Ishikawa (cell line): ENCODE measurements around the gene LPAR2.

ENCODE experiments used
- CEBPB ChIP-seq: IDR thresholded peaks from 2 replicates; pipeline ENCODE4 v1.6.1; 2012
- CREB1 ChIP-seq: IDR thresholded peaks from 2 replicates; pipeline ENCODE4 v1.6.1; 2012; ENCODE audit warnings: low read depth
- EGR1 ChIP-seq: IDR thresholded peaks from 2 replicates; pipeline ENCODE4 v1.6.1; 2012
- EP300 ChIP-seq: IDR thresholded peaks from 2 replicates; pipeline ENCODE4 v1.6.1; 2012; ENCODE audit warnings: borderline replicate concordance
- FOXM1 ChIP-seq: IDR thresholded peaks from 2 replicates; pipeline ENCODE4 v1.6.1; 2012; ENCODE audit warnings: low read depth, borderline replicate concordance
- MAX ChIP-seq: IDR thresholded peaks from 2 replicates; pipeline ENCODE4 v1.6.1; 2012
- NFIC ChIP-seq: IDR thresholded peaks from 2 replicates; pipeline ENCODE4 v1.6.1; 2012
- RAD21 ChIP-seq: IDR thresholded peaks from 2 replicates; pipeline ENCODE4 v1.6.1; 2012; ENCODE audit warnings: low read depth
- REST ChIP-seq: IDR thresholded peaks from 2 replicates; pipeline ENCODE4 v1.6.1; 2012; ENCODE audit warnings: low read depth, mild to moderate bottlenecking
- TAF1 ChIP-seq: IDR thresholded peaks from 2 replicates; pipeline ENCODE4 v1.6.1; 2012; ENCODE audit warnings: low read depth, mild to moderate bottlenecking
- TCF12 ChIP-seq: IDR thresholded peaks from 2 replicates; pipeline ENCODE4 v1.6.1; 2012; ENCODE audit warnings: low read depth
- TEAD4 ChIP-seq: IDR thresholded peaks from 2 replicates; pipeline ENCODE4 v1.6.1; 2012
- USF1 ChIP-seq: IDR thresholded peaks from 2 replicates; pipeline ENCODE4 v1.6.1; 2012
- YY1 ChIP-seq: IDR thresholded peaks from 2 replicates; pipeline ENCODE4 v1.6.1; 2012; ENCODE audit warnings: low read depth
- ZBTB7A ChIP-seq: IDR thresholded peaks from 2 replicates; pipeline ENCODE4 v1.6.1; 2012; ENCODE audit warnings: low read depth

The LPAR2 gene

GRCh38 chr19:19592690-19593089, 35.3 kb downstream of the LPAR2 start:
- TF ChIP-seq REST, result no peak
- no peak for TF ChIP-seq CREB1
- TF ChIP-seq YY1, result no peak

- TF ChIP-seq REST, result no peak
- no peak for TF ChIP-seq EP300
- peak; percentile 27; the same call in 1 of the 2 replicates for TF ChIP-seq CEBPB
- no peak for TF ChIP-seq NFIC
Observed at GRCh38 chr19:19591133-19591825, 36.7 kb downstream of the LPAR2 start.

- TF ChIP-seq ZBTB7A (no peak), USF1 (no peak), TEAD4 (no peak), TCF12 (no peak), EP300 (no peak), CEBPB (no peak), REST (no peak), FOXM1 (no peak), EGR1 (no peak), MAX (no peak), CREB1 (no peak), RAD21 (no peak), TAF1 (no peak), YY1 (no peak), NFIC (no peak)
Observed at GRCh38 chr19:19588546-19588945, 39.5 kb downstream of the LPAR2 start.

- TF ChIP-seq NFIC (no peak), TAF1 (no peak), EP300 (no peak), CREB1 (no peak), EGR1 (no peak), TCF12 (no peak), REST (no peak), YY1 (no peak), TEAD4 (no peak), RAD21 (no peak), MAX (no peak)
Observed at GRCh38 chr19:19587771-19588170, 40.2 kb downstream of the LPAR2 start.
